Activated T-helper 2 cell treated with anti-CD3 and anti-CD28 coated beads, Interferon-gamma antibody, Interleukin-2, Interleukin-4, amounts not matched to agents 10 μg/mL and 5 μg/mL and 100 μg/mL, durations not matched to agents 14 hours and 24 hours and 36 hours (primary cell): Measurements from ENCODE around the gene MIDN. TPM values are rescaled to one million over a fixed set of nuclear protein-coding genes. Genes with fewer than 3 reads are reported as not detected.

Experiments used
- DNase-seq: peaks from one replicate; pipeline ENCODE4 v3.0.0; 2021; ENCODE audit warnings: low spot score
- H3K27ac Mint-ChIP-seq: one replicate; pipeline ENCODE4 v1.8.0; 2021; ENCODE audit warnings: mixed read lengths
- H3K27me3 Mint-ChIP-seq: one replicate; pipeline ENCODE4 v1.8.0; 2021; ENCODE audit warnings: low read depth, mixed read lengths
- H3K36me3 Mint-ChIP-seq: one replicate; pipeline ENCODE4 v1.8.0; 2021; ENCODE audit warnings: low read depth, mixed read lengths
- H3K4me1 Mint-ChIP-seq: one replicate; pipeline ENCODE4 v1.8.0; 2021; ENCODE audit warnings: low read depth, mixed read lengths
- H3K4me3 Mint-ChIP-seq: one replicate; pipeline ENCODE4 v1.8.0; 2021; ENCODE audit warnings: low read depth, mild to moderate bottlenecking, moderate library complexity, mixed read lengths
- H3K9me3 Mint-ChIP-seq: one replicate; pipeline ENCODE4 v1.8.0; 2021; ENCODE audit warnings: mixed read lengths
- intact Hi-C: fragments of 100-400 bp; cut with micrococcal nuclease; formaldehyde crosslinking; loops from one replicate; pipeline ENCODE4 v1.15.1; 2023
- total RNA-seq: library from RNA; stranded (reverse); gene quantifications from 2 replicates; pipeline ENCODE4 v1.2.3, GENCODE V29; 2022

Gene MIDN
- total RNA-seq, 1 donor from 2014 or later = 84.7 TPM

GRCh38 chr19:1278713-1279660, 30.6 kb downstream of the MIDN start:
- Mint-ChIP-seq H3K27me3 (peaks cover 5% of the 10 kb centered on the region), H3K4me3 (no peak overlapping the region), H3K4me1 (peaks cover 16% of the 10 kb centered on the region), H3K36me3 (peaks cover 38% of the 10 kb centered on the region), H3K27ac (no peak overlapping the region), H3K9me3 (no peaks in the 10 kb centered on the region)
- no peak for DNase-seq
- intact Hi-C loops = loop anchor here (5.0 to 10.0 kb wide), 3 partner anchors 103 to 236 kb away; partner anchors contain the start of genes ADAMTSL5, DAZAP1, GAMT and NDUFS7

GRCh38 chr19:1279782-1280341, 31.5 kb downstream of the MIDN start:
- H3K36me3 Mint-ChIP-seq = peaks cover 34% of the 10 kb centered on the region
- intact Hi-C loops = loop anchor here (5.0 to 10.0 kb wide), 4 partner anchors 82 to 235 kb away; partner anchors contain the start of genes ADAMTSL5, DAZAP1, GAMT and NDUFS7
- H3K27me3 Mint-ChIP-seq = peaks cover 14% of the 10 kb centered on the region
- no peaks in the 10 kb centered on the region for H3K9me3 Mint-ChIP-seq
- no peak overlapping the region for H3K27ac Mint-ChIP-seq
- H3K4me3 Mint-ChIP-seq = peak overlapping the region; percentile 47
- peaks cover 12% of the 10 kb centered on the region for H3K4me1 Mint-ChIP-seq
- peak; percentile 75 for DNase-seq

DNA sequence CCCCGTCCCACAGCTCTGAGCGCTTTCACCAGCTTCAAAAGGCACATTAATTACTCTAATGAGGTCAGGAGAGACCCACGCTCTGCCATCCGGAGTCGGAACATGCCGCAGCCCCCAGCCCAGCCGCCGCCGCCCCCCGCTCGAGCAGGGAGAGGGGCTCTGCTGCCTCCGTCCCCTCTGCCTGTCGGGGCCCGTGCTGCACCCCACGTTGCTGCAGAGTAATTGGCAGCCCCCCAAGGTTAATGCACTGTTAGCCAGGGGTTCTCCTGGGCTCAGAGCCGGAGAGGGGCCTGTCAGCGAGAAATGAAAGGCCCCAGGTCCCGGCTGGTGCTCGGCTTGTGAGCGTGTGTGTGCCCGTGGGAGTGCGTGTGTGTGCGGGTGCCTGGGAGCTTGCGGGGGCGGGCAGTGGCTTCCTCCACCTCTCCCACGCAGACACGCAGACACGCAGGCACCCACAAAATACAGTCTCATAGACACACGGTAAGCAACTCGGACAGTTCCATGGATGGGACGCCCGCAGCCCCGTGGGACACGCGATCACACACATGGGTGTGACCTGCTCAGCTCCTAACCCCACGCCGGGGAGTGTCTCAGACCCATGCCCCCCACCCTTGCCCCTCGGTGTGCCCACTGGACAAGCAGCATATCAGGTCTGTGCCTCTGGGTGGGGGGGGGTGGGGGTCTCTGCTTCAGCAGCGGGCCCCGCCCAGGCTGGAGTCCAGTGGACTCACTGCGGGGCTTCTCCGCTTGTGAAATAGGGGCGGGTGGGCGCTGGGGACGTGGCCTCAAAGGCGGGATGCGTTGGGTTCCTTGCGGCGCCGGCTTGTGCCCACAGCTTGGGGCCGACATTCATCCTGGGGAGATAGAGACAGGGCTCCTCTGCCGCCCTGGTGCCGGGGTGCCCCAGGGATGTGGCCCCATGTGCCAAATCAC, 32.5 kb downstream of the MIDN start:
- peaks cover 12% of the 10 kb centered on the region for H3K4me1 Mint-ChIP-seq
- H3K9me3 Mint-ChIP-seq = no peaks in the 10 kb centered on the region
- no peak overlapping the region for H3K27ac Mint-ChIP-seq

DNA sequence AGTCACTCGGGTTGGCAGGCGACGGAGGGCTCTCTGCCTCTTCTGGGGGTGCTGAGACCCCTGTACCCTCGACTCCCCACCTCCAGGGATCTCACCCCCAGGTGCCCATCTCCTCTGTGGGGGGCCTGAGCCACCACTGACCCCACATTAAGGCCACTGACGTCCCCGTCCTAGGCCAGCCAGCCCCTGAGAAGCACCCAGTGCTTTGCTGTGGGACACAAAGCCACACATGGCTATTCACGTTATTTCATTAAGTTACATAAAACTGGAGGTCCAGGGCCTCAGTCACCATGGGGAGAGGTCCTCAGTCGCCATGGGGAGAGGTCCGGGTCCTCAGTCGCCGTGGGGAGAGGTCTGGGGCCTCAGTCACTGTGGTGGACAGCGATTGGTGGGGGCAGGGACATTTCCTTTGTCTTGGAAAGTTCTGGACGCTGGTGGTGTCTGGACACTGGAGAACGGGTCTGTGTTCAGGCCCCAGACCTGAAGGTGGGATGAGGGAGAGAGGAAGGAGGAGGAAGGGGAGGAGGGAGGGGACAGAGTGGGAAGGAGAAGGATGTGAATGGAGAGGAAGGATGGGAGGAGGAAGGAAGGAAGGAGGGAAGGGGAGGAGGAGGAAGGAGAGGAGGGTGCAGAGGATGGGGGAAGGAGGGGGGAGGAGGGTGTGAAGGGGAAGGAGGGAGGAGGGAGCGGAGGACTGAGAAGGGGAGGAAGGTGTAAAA, 33.3 kb downstream of the MIDN start:
- Mint-ChIP-seq H3K36me3 (peaks cover 27% of the 10 kb centered on the region), H3K27me3 (peaks cover 21% of the 10 kb centered on the region), H3K4me1 (peaks cover 9% of the 10 kb centered on the region), H3K9me3 (no peaks in the 10 kb centered on the region), H3K4me3 (no peak overlapping the region), H3K27ac (no peak overlapping the region)
- no peak for DNase-seq
- intact Hi-C loops = loop anchor here (5.0 kb wide), 1 partner anchor 81 kb away; no protein-coding TSS in a partner anchor

More for the DNA sequence above, 32.5 kb downstream of the MIDN start:
- H3K4me3 Mint-ChIP-seq = no peak overlapping the region
- no peak for DNase-seq
- H3K27me3 Mint-ChIP-seq = peaks cover 18% of the 10 kb centered on the region
- intact Hi-C loops = loop anchor here (5.0 kb wide), 1 partner anchor 81 kb away; no protein-coding TSS in a partner anchor
- peaks cover 30% of the 10 kb centered on the region for H3K36me3 Mint-ChIP-seq

DNA sequence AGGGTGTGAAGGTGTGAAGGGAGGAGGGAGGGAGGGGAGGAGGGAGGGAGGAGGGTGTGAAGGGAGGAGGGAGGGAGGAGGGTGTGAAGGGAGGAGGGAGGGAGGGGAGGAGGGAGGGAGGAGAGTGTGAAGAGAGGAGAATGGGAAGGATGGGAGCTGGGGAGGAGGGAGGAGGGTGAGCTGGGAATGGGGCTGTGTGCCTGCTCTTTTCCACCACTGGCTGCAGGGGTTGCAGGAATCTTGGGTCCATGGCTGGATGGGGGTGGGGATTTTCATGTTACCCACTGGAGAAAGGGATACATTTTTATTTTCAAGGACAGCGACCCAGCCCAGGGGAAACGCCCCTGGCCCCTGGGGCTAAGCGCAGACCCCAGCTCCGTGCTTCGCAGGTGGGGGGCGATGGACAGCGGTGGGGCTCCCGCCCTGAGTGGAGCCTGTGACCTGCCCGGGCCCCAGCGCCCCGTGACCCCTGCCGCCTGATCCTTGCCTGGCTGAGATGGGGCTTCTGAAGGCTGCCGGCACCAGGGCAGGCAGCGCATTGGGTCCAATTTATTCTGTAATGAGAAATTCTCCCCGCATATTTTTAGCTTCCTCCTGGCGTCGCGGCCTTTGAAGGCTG, 34.3 kb downstream of the MIDN start:
- intact Hi-C loops = loop anchor here (5.0 kb wide), 1 partner anchor 80 kb away; no protein-coding TSS in a partner anchor
- Mint-ChIP-seq H3K4me3 (no peak overlapping the region), H3K27me3 (peaks cover 22% of the 10 kb centered on the region), H3K9me3 (no peaks in the 10 kb centered on the region), H3K36me3 (peaks cover 23% of the 10 kb centered on the region), H3K4me1 (peaks cover 8% of the 10 kb centered on the region), H3K27ac (no peak overlapping the region)
- no peak for DNase-seq

DNA sequence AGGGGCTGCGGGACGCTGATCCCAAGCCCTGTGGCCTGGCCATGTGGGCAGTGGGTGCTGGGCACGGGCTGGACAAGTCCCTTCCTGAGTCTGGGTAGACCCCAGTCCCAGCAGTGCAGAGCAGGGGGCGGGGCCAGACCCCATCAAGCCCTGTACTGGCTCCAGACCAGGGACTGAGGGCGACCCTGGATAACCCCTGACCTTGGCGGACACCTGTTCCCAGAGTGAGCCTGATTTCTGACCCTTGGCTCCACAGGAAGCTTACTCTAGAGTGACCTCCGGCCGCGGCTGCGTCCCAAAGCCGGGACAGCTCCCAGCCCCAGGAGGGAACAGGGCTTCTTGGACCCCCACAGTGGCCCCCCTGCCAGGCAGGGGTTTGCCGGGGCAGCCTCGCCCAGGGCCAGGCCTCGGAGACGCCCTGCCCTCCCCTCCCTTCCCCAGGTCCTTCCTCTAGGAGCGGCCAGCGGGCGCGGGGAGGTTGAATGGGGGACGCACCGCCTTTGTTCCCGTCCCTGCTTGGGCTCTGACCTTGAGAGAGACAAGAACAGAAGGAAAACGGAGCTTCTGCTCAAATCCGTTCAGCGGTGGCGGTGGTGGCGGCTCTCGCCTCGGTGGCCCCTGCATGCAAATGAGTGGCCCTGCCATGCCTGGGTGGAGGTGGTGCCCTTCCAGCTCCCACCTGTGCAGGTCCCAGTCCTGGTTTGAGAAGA, 35.0 kb downstream of the MIDN start:
- peaks cover 6% of the 10 kb centered on the region for H3K4me1 Mint-ChIP-seq

DNA sequence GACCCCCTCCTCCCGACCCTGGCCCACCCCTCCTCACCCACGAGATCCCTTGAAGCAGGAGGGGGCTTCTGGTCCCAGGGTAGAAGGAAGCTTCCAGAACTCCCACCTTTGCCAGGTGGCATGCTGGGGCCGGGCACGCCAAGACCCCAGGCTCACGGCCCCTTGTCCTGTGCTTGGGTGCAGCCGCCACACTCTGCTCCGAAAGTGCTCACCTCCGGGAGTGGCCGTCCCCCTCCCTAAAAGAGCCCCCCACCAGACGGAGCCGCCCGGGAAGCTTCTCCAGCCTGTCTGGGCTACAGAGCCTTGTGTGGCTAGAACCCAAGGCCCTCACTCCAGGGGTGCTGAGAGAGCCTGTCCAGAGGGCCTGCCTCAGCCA, 35.5 kb downstream of the MIDN start:
- H3K9me3 Mint-ChIP-seq = no peaks in the 10 kb centered on the region
- H3K36me3 Mint-ChIP-seq = peaks cover 17% of the 10 kb centered on the region
- DNase-seq = no peak
- H3K4me1 Mint-ChIP-seq = peaks cover 6% of the 10 kb centered on the region
- H3K27ac Mint-ChIP-seq = no peak overlapping the region
- H3K4me3 Mint-ChIP-seq = no peak overlapping the region
- intact Hi-C loops = loop anchor here (5.0 kb wide), 1 partner anchor 78 kb away; no protein-coding TSS in a partner anchor
- peaks cover 22% of the 10 kb centered on the region for H3K27me3 Mint-ChIP-seq

More for the DNA sequence above, 35.0 kb downstream of the MIDN start:
- peaks cover 19% of the 10 kb centered on the region for H3K36me3 Mint-ChIP-seq
- peaks cover 22% of the 10 kb centered on the region for H3K27me3 Mint-ChIP-seq
- H3K9me3 Mint-ChIP-seq = no peaks in the 10 kb centered on the region
- no peak for DNase-seq
- no peak overlapping the region for H3K27ac Mint-ChIP-seq
- intact Hi-C loops = loop anchor here (5.0 kb wide), 1 partner anchor 79 kb away; no protein-coding TSS in a partner anchor
- H3K4me3 Mint-ChIP-seq = no peak overlapping the region

DNA sequence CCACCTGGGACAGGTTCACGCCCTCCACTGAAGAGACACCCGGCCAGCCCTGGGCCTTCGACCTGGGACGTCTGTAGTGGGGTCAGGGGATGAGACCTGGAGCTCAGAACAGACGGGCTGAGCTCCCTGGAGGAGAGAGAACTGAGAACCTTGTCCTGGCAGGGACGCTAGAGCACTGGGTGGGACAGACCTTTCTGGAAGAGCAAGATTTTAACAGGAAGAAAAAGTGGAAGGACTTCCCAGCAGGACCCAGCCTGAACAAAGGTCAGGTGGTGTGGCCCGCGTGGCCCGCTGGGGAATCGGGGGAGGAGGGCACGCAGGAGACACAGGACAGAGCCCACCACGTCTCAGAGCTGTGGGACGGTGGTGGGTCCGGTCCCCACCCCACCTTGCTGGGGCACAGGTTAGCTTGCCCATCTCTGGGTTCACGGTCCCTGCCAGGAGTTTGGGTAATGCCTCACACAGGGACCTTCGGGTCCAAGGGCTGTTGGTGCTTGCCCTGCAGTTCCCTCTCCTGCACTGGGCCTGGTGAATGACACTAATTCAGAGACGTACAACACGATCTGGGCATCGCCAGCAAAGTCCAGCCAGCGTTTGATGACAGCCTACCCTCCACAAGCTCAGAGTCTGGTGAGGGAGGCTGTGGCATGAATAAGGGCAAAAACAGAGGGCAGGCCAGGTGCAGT, 36.1 kb downstream of the MIDN start:
- peaks cover 11% of the 10 kb centered on the region for H3K36me3 Mint-ChIP-seq
- intact Hi-C loops = loop anchor here (5.0 kb wide), 1 partner anchor 78 kb away; no protein-coding TSS in a partner anchor
- H3K4me1 Mint-ChIP-seq = peaks cover 6% of the 10 kb centered on the region
- no peaks in the 10 kb centered on the region for H3K9me3 Mint-ChIP-seq
- H3K27ac Mint-ChIP-seq = no peak overlapping the region
- DNase-seq = no peak
- H3K4me3 Mint-ChIP-seq = peak overlapping the region; percentile 22
- peaks cover 22% of the 10 kb centered on the region for H3K27me3 Mint-ChIP-seq

GRCh38 chr19:1284979-1285736, 36.8 kb downstream of the MIDN start:
- H3K27ac Mint-ChIP-seq = no peak overlapping the region
- no peaks in the 10 kb centered on the region for H3K4me1 Mint-ChIP-seq
- no peak for DNase-seq
- H3K36me3 Mint-ChIP-seq = peaks cover 4% of the 10 kb centered on the region
- no peaks in the 10 kb centered on the region for H3K9me3 Mint-ChIP-seq
- peaks cover 22% of the 10 kb centered on the region for H3K27me3 Mint-ChIP-seq
- peak overlapping the region; percentile 22 for H3K4me3 Mint-ChIP-seq
- intact Hi-C loops = loop anchor here (5.0 kb wide), 1 partner anchor 77 kb away; no protein-coding TSS in a partner anchor

- Mint-ChIP-seq H3K4me3 (peak within 1 kb of the TSS; percentile 22), H3K27ac (no peak within 1 kb of the TSS), H3K4me1 (no peaks in the 10 kb centered on the region), H3K27me3 (peaks cover 22% of the 10 kb centered on the region), H3K9me3 (no peaks in the 10 kb centered on the region), H3K36me3 (no peaks in the 10 kb centered on the region)
- intact Hi-C loops = no loop called here
- no peak for DNase-seq
Observed at GRCh38 chr19:1285737-1286360, 37.5 kb downstream of the MIDN start, which contains the start of gene EFNA2. Gene EFNA2, plus strand, starts transcription at chr19:1285873. Its CDS starts 296 bp downstream, at chr19:1286169.
